SIG-M5 treated with dmso at 0.1 percent for 504 hours (cell line): ENCODE measurements around the gene AHNAK.
A peak's percentile ranks its signal among the peaks of the same experiment; 100 is the strongest.

ENCODE experiments used
- DNase-seq: peaks from one replicate; lab custom pipeline; 2025; ENCODE audit not compliant: unreplicated experiment; lab: John Stamatoyannopoulos, UW

Gene AHNAK

DNA sequence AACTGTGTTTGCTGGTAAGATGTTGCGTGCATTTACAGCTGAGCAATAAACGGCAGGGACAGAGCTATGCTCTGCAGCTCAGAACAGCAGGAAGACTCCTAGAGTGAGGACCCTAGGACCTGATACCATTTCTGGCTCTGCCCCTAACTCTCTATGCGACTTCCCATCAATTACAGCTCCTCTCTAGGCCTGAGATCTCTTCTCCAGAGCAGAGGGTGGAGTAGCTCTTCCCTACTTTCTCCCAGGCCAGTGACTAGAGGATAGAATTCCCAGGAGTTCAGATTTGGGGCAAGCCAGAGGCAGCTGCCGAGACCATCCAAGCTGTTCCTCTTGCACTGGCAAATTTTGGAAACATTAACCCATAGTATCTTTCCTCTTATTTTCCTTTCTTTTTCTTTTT is 140.6 kb downstream of the AHNAK start:
- DNase-seq: no peak

DNA sequence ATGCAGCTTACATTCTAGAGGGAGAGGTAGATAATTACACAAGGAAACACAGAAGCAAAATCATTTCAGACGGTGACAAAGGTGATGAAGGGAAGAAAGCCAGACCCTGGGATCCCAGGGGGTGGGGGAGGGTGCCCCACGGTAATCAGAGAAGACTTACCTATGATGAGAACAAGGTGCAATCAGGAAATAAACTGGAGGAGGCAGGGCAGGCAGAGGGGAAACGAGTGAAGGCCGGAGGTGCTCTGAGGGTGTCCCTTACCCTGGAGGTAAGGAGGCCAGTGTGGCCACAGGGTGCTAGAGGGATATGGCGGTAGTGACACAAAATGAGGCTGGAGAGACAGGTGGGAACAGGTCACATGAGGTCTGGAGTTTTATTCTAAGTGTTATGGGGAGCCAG is 141.7 kb downstream of the AHNAK start:
- no peak for DNase-seq

DNA sequence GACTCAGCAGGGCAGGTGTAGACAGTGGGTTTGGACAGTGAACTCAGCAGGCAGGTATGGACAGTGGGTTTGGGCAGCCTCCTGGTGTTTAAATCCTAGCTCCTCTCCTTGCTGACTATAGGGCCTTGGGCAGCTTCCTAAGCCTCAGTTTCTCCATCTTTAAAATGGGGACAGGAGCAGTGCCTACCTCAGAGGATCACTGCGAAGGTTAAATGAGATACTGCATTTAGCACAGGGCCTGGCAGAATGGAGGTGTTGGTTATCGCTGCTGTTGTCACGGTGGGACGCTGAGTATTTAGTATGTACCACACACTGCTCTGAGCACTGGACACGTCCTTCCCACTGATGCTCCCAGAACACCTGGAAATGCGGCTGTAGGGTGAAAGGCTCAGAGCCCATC is 142.2 kb downstream of the AHNAK start:
- no peak for DNase-seq

DNA sequence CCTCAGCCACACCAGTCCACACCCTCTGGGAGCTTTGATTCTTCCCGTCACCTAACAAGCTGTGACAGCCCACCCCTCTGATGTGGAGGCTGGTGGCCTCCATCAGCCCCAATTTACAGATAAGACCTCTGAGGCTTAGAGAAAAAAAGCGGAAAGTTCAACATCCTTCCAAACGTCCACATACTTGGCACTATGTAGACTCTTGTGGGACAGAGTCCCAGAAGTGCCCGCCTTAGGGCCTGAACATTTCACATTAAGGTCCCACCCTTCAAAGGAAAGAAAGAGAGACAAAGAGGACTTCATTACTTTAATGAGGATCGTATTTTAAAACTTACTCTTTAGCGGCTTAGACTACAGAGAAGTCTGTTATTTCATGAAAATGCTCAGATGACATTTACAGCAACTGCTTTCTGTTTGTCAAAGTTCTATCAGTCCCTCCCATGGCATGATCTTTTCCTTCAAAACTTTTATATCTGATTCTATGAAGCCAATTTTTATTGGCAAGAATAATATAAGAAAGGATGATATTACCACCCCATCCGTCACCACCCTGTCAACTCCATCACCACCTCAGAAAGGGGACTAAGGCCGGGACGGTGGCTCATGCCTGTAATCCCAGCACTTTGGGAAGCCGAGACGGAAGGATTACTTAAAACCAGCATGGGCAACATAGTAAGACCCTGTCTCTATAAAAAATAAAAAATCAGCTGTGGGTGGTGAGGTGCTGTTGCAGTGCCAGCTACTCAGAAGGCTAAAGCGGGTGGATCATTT is 143.5 kb downstream of the AHNAK start:
- DNase-seq: no peak

DNA sequence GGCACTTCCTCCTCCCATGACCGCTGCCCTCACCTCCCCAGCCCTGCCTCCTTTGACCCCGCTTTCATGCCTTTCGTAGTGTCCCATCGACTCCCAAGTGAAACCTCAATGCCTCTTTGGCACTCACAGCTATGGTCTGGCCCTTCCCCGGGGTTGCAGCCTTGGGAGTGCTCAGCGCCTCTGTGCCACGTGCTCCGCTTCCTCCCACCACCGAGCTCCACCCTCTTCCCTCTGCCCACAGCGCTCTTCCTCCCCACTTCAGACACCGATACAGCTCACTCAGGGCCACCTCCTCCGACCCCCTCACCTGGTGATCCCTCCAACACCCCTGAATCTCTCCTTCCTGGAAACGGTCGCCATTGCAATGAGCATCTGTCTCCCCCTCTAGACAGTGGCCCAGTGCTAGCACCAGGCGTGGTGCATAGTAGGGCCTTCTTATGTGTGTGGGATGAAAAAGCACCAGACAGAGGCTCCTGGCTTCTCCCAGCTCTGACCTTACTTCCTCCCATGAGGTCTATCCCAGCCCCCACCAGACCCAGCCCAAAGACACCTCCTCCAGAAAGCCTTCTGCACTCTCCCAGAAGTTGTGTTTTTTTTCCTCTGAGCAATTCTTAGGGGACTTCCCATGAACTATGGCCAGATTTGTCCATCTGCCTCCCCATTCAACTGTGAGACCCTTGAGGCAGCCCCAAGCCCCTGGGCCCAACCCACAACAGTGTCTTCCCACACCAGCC is 144.2 kb downstream of the AHNAK start:
- no peak for DNase-seq

DNA sequence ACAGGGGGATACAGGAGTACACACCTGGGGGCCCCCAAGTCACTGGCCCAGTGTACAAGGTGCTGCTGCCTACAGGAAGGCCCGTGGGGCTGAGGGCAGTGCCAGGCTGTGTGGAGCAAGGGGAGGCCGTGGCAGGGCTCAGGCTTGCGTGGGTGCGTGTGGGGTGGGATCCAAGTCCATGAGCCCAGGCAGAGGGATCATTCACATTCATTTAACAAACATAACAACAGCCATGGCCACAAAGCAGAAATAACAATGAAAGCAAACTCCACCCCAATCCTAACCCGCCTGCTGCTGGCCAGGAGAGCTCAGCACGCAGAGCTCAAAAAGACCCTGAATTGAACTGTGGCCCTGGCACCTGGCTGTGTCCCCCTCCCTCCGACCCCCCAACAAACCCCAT is 144.8 kb downstream of the AHNAK start:
- no peak for DNase-seq

DNA sequence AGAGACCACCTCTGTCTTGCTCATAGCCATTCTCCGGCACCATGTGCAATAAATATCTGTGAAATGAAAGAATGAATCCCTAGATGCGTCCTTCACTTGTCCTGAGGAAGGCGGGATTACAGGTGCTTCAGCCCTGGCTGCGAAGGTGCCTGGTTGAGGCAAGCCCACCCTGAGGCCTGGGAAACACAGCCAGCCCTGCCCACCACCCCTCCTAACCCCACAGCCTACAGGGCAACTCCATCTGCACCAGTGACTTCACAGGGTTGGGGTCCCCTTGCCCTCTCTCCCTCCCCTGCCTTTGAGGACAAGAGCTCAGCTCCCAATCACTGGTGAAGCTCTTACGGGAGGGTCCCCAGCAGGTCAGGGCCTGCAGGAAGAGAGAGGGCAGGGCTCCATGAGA is 145.2 kb downstream of the AHNAK start:
- no peak for DNase-seq

DNA sequence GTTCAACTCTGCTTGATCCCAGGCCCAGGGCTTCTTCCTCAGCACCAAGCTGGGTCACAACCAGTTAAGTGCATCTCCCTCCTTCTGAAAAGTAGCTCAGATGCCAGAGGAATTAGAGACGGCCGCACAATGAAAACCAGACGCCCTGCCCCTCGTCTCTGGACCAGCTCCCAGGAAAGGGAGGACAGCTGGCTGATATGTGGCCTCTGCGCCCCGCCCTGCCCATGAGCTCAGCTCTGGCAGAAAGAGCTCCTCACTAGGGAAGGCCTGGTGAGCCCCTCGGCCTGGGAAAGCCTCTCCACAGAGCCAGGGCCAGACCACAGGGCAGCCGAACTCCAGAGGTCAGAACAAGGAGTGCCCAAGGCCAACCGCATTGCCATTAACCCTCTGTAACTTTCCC is 145.8 kb downstream of the AHNAK start:
- no peak for DNase-seq

DNA sequence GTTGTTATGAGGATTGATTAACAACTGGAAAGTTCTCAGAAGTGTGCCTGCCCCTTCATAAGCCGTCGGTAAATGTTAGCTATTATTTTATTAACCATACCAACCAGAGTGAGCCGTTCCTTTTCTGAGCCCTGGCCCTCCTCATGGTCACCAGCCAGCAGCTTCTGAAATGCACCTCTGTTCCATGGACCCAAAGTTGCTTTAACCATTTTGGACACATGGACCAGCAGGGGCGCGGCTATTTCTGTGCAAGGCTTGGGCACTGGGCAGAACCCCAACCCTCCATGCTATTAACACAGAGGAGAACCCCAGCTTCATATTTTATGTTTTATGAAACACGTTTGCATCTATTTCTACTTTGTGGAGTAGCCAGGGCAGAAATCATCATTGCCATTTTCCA is 146.3 kb downstream of the AHNAK start:
- no peak for DNase-seq

DNA sequence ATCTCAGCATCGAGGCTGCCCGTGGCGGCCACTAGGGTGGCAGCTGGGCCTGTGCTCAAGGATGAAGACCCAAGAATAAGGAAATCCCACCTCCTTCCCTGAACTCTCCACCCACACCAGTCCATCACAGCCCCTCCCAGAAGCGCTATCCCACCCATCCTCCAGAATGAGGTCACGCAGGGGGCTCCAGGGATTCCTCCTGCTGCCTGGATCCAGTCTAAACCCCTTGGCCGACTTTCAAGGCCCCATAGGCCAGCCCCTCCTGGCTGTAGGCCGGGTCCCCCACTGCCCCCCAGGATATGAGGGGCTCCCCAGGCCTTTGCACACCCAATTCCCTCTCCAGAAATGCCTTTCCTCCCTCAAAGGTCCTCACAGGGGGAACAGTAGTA is 146.7 kb downstream of the AHNAK start:
- DNase-seq: no peak

DNA sequence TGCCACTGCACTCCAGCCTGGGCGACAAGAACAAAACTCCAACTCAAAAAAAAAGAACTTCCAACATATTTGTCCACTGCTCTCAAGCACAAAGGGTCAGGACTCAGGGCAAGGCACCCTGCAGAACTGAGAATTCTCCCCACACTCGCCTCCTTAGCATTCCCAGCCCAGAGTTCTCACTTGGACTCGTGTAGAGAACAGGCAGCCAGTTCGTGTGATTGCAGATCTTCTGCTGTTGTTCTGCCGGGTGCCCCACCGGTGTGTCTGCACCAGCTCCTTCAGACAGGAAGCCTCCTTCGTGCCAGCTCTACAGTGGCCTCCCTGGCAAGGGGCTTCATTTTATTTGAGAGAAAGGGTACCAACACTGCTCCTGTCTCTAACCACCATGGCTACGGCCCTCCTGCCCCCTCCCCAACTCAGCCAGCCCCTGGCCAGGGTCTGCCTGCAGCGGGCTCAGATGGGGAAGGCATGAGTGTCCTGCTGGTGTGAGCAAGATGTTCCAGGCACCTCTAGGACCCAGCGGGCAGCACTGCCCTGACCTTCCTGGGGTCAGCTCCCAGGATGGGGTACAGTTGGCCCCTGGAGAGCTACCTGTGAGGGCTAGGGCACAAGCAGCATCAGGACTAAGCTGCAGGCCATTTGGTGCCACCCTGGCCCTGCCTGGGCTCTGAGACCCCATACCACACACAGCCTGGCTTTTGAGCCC is 147.3 kb downstream of the AHNAK start:
- no peak for DNase-seq

DNA sequence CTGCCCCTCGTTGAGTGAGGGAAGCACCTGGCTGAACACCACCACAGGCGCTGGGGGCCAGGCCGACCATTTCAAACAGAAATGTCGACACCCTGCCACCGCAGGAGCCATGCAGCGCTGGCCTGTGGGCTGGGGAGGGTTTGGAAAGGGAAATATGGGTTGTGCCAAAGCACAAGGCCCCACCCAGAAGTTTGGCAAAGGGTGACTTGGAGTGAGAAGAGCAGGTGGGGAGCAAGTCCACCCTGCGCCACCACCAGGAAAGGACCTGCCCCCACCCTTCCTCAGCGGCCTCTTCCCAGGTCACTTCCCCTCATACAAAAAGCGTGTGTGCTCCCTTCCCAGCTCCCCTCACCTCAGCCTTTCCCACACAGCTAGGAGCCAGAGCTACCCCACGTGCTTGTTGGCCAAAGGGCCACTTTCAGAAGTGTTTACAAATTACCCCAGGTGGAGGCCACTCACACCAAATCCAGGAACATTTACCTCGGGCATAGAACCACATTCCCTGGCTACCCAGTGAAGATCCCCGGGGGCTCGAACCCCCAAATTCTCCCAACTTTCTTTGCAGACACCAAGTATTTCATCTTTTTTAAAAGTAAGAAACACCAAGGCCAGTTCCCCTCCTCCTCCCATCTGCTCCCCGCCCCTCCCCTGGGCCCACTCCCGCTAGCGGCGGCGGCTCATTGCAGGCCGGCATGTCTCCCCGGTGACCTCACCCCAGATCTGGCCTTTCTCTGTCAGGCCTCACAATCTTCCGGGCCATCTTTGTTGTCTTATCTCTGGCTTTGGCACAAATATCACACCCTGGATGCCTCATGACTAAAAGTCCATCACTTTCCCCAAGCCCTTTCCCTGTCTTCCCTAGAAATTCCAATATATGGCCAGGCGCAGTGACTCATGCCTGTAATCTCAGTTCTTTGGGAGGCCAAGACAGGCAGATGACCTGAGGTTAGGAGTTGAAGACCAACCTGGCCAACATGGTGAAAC is 148.3 kb downstream of the AHNAK start:
- peak; percentile 29 for DNase-seq

DNA sequence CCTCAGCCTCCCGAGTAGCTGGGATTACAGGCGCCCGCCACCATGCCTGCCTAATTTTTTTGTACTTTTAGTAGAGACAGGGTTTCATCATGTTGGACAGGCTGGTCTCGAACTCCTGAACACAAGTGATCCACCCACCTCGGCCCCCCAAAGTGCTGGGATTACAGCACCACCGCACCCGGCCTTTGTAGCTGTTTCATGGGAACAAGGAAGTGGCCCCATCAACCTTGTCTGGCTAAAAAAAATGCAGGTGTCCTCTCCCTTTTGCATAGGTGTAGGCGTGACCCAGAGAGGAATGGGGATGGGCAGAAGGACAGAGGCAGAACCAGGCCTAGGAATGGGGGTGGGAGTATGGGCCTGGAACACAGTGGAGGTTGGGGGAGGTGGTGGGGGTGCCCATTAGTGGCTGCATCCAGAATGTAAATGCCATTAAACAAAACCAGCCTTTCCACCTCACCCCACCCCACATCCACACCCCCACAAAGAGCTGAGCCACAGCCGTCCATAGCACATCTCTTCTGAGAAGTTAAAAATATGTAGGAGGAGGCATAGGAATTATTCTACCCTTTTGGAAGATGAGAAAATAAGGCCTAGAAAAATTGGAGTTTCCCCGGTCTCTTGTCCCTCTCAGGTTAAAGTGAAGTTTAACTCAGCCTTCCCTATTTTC is 150.6 kb downstream of the AHNAK start:
- DNase-seq: no peak

DNA sequence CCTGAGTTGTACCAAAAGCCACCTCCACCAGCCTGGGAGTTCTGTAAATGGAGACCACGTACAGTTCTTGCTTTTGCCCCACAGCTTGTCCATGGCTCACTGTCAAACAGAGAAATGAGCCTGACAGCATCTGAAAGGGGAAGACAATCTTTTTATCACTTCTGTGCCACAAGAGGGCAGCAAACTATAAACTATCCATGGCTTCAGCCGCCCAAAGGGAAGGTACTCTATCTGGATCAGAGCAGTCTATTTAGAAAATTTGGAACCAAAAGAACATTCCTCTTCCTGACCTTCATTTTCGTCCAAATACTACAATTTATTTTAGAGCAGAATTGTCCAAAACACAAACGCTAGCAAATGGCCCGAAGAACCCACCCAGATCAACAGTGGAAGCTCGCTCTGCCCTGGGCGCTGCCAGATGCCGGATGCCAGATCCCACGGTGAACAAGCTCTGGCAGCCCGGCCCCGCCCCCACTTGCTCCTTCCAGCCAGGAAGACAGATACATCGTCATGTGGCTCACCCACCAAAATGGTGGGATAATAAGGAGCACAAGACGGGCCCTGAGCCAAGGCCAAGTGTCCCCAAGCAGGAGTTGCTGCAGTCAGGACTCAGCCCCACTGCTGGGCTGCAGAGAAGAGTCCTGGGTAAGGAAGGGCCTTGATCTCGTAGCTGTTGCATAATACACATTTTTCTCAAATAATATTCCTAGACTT is 151.6 kb downstream of the AHNAK start:
- DNase-seq: peak; percentile 86

DNA sequence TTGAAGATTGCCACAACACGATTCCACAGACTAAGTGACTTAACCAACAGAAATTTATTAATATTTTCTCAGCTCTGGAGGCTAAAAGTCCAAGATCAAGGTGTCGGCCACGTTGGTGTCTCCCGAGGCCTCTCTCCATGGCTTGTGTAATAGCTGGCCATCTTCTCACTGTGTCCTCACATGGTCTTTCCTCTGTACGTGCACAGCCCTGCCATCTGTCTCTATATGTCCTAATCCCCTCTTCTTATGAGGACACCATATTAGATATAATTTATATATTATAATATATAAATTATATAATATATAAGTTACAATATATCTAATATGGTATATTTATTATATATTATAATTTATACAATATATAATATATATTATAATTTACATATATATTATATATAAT is 152.9 kb downstream of the AHNAK start:
- DNase-seq: no peak

DNA sequence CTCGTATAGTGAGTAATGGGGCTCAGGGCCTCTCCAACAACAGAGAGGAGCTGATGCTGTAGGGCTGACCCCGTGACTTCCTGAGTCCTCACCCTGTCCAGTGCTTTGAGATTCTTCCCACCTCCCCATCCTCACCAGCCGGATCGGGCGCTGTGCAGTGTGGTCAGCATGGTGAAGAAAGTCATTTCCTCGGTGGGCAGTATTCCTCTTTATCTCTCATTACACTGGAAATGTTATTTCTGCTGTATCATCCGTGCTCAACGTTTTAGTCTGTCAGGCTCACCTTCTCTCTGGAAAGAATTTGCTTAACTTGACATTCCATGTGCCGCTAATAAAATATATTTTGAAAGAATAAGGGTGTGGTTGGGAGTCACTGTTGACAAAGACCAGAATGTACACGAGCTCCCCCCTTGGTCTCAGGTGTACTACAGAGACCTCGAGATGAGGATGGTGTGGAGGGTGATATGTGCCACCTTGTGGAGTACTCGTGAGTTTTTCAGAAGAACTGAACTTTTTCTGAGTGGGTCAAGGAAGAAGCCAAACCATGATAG is 153.5 kb downstream of the AHNAK start:
- DNase-seq: peak; percentile 52

DNA sequence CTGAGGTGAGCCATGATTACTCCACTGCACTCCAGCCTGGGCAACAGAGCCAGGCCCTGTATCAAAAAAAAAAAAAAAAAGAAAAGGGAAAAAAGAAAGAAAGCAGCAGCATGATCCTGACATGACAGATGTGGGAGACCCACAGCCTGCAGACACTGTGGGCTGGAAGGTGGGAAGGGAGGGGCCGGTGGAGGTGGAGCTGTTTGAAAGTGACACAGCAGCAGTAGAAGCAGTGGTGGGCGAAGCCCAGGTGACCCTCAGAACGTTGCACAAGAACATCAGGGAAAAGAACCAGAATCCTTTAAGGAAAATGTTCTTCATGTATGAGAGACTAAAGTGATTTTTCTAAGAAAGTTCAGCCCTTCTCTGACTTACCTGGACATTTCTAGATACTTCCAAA is 154.1 kb downstream of the AHNAK start:
- no peak for DNase-seq

DNA sequence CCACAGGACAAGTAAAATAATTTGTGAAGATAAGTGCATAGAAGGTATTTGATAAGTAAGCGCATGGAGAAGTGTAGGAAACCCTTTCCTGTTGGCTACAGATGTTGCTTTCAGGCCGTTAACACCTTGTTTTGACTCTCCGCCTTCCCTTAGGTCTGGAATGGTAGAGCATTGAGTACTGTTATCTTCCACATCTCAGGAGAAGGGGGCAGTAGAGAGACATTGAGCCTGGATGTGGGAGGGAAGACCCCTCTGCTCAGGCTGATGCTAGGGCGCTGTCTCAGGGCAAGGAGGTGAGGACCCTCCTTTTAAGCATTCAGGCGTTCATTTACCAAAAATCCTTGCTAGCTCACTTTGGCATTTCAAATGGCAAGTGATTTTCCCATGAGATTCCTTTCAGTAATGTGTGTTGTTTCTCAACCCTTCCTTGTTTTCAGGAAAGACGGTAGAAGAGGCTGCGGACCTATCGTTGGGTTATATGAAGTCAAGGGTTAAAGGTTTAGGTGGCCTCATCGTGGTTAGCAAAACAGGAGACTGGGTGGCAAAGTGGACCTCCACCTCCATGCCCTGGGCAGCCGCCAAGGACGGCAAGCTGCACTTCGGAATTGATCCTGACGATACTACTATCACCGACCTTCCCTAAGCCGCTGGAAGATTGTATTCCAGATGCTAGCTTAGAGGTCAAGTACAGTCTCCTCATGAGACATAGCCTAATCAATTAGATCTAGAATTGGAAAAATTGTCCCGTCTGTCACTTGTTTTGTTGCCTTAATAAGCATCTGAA is 154.8 kb downstream of the AHNAK start:
- no peak for DNase-seq

DNA sequence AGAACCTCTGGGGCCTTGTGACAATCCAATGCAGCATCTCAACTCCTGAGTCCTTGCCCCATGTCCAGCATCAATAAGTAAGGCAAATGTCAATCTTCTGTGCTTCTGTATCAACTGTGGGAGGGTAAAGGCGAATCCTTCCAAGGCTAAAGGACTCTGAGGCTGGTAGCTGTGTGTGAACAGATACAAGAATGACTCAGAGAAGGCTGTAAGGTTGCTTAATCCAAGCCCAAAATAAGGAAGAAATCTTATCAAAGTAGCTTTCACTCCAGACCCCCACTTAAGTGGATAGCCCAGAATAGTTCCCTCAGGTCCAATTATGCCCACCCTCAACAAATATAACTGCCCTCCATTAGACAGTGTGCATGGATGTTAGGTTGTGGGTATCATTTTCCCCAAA is 155.9 kb downstream of the AHNAK start:
- DNase-seq: peak; percentile 41
